GM12864 (cell line): ENCODE measurements around the gene NEO1.

ENCODE experiments used
- DNase-seq: peaks from one replicate; pipeline ENCODE4 v3.0.0-alpha.2; 2011; ENCODE audit warnings: low read depth
- H3K4me3 ChIP-seq: 2 replicates; pipeline ENCODE4 v1.5.1; 2011; ENCODE audit warnings: mild to moderate bottlenecking, low read depth, low read length, control low read depth
- TF ChIP-seq, protein P1 (sequence below): IDR thresholded peaks from 2 replicates; pipeline ENCODE4 v1.5.1; 2011; ENCODE audit warnings: low read depth, mild to moderate bottlenecking, moderate library complexity, low read length, control low read depth, inconsistent platforms; ENCODE audit errors: missing control alignments

The NEO1 gene

DNA sequence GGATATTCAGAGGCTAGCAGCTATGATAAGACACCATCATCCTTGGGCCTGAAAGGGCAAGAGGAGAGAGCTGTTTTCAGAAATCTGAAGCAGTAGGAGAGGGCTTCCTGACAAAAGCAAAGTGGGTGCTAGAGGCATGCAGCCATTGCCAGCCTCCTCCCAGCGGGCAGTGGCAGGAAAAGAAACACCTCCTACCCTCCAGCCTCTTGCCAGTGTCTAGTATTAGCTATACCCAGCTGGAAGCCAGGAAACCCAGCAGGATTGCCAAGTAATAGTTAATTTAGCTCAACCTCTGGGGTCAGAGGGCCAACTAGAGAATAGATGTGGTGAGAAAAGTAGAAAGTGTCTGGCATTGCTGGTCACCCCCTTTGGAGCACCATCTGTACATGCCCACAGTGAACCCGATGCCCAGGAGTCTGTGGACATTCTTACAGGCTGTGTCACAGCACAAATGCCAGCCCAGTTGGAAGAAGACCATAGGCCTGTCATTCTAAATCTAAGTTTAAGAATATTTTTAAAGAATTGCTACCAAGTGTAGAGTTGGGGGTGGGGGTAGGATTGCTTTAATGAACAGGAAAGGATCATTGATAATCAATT is 231.2 kb downstream of the NEO1 start:
- TF ChIP-seq, protein P1, sequence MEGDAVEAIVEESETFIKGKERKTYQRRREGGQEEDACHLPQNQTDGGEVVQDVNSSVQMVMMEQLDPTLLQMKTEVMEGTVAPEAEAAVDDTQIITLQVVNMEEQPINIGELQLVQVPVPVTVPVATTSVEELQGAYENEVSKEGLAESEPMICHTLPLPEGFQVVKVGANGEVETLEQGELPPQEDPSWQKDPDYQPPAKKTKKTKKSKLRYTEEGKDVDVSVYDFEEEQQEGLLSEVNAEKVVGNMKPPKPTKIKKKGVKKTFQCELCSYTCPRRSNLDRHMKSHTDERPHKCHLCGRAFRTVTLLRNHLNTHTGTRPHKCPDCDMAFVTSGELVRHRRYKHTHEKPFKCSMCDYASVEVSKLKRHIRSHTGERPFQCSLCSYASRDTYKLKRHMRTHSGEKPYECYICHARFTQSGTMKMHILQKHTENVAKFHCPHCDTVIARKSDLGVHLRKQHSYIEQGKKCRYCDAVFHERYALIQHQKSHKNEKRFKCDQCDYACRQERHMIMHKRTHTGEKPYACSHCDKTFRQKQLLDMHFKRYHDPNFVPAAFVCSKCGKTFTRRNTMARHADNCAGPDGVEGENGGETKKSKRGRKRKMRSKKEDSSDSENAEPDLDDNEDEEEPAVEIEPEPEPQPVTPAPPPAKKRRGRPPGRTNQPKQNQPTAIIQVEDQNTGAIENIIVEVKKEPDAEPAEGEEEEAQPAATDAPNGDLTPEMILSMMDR: no peak
- no peak overlapping the region for H3K4me3 ChIP-seq
- DNase-seq: no peak

DNA sequence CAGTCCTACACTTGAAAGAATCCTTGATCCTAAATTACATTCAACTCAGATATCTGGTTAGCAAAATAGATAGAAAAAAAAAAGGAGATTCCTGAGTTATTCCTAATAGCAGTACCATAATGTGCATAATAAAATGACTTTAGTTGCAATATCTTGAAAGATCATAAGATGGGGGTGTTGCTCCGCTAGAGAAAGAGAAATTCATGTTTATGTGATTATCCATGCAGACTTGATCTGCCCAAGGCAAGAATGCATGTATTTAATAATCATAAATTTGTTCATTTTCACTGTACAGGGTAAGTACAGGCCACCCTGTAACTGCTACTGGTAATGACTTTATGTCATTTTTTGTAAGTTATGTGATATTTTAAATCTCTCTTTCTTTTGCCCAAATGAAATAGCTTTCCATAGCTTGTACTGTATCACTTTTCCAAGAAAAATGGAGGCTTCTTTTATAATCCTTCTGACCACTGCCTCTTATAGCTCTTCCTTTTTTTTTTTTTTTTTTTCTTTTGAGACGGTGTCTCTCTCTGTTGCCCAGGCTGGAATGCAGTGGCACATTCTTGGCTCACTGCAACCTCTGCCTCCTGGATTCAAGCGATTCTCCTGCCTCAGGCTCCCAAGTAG is 231.9 kb downstream of the NEO1 start:
- no peak for DNase-seq
- TF ChIP-seq, protein P1: peak; percentile 35
- no peak overlapping the region for H3K4me3 ChIP-seq

DNA sequence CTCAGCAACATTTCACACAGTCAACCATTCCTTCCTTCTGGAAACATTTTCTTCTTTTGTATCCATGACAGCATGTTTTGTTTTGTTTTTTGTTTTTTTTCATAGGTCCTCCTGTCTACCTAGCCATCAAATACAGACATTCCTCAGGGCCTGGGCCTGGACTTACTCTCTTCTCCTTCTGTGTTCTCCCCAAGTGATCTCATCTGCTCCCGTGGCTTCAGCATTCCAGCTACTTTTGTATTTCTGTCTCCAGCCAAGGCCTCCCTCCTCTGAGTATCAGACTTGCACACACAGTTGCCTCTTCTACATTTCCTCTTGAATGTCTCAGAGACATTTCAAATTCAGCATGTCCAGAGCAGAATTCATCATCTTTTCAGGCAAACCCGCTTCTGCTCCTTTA is 234.0 kb downstream of the NEO1 start:
- no peak overlapping the region for H3K4me3 ChIP-seq
- DNase-seq: no peak
- TF ChIP-seq, protein P1: no peak

DNA sequence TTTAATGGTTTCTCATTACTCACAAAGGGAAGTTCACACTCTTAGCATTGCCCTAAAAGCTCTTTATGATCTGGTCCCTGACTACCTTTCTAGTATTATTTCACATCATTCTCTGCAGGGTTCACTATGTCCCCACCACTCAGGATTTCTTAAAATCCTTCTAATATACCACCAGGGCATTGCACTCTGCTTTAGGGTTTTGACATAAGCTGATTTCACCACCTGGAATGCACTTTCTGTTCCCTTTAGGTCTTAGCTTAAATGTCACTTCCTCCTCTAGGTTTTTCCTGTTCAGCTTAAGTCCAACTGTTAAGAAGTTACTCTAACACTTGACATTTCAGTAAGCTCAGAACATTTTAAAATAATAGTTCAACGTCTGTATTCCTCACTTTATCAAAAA is 234.8 kb downstream of the NEO1 start:
- H3K4me3 ChIP-seq: no peak overlapping the region
- DNase-seq: no peak
- TF ChIP-seq, protein P1: no peak

DNA sequence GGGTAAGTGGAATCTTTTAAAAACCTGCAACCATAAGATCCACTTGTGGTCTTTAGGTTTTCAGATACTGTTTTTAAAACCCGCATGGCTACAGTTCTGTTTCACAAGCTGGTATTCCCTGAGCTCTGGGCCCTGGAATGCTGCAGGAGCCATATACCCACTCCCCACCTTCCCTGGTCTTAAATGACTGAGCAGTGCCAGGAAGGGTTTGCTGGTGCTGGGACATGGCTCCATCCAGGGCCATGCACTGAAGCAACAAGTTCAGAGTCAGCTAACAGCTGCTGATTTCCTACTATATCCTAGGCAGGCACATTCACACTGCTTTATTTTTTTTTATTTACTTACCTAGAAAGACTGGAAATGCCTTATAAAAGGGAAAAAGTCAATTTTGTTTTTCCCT is 239.2 kb downstream of the NEO1 start:
- TF ChIP-seq, protein P1: no peak
- no peak overlapping the region for H3K4me3 ChIP-seq

DNA sequence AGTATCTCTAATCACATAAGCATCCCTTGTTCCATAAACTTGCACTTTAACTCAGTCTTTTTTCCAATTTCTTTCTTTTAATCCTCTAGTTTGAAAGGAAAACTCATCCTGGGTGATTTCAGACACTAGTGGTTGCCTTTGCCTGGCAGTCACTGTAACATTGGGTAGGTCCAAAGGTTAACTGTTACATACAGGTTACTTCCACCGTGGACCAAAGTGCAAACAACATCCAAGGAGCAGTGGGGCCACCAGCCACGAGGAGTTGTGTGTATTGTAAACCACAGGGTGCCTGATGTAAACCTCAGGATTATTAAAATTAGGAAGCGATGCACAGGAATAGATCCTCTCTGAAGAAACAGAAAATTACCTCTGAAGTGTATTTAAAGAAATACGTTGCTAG is 241.5 kb downstream of the NEO1 start:
- TF ChIP-seq, protein P1: no peak
- no peak overlapping the region for H3K4me3 ChIP-seq
- no peak for DNase-seq

More for the DNA sequence above, 239.2 kb downstream of the NEO1 start:
- no peak for DNase-seq
